Keratinocyte (primary cell): ENCODE results near the gene UCKL1. TPM values are rescaled to one million over a fixed set of nuclear protein-coding genes. Genes with fewer than 3 reads are reported as not detected.

Experiments used
- DNase-seq: peaks from one replicate; pipeline ENCODE4 v3.0.0-alpha.2; 2011; ENCODE audit warnings: low read depth, missing footprints, low spot score
- FAIRE-seq: peaks from 2 replicates; lab custom pipeline; 2011; peaks lifted over from hg19 to GRCh38; lab: Jason Lieb, UNC
- H2AFZ ChIP-seq: 2 replicates; pipeline ENCODE4 v1.6.0; 2012; ENCODE audit warnings: low read length, control low read depth, inconsistent platforms; ENCODE audit not compliant: control insufficient read depth
- H3K27ac ChIP-seq: 2 replicates; pipeline ENCODE4 v1.5.1; 2011; ENCODE audit warnings: low read length; ENCODE audit not compliant: control insufficient read depth, insufficient read depth
- H3K27me3 ChIP-seq: 3 replicates; pipeline ENCODE4 v1.6.0; 2011; ENCODE audit warnings: low read length; ENCODE audit not compliant: control insufficient read depth, insufficient read depth; ENCODE audit errors: extremely low read depth
- H3K36me3 ChIP-seq, 2 experiments: 2 replicates in 1 of 2; 3 replicates in 1 of 2; pipeline ENCODE4 v1.5.1; 2011; ENCODE audit warnings: low read length in 2 of 2, mild to moderate bottlenecking in 1 of 2; ENCODE audit not compliant: control insufficient read depth in 2 of 2, insufficient read depth in 2 of 2; ENCODE audit errors: extremely low read depth in 1 of 2
- H3K4me1 ChIP-seq: 3 replicates; pipeline ENCODE4 v1.5.1; 2011; ENCODE audit warnings: low read length; ENCODE audit not compliant: control insufficient read depth, insufficient read depth; ENCODE audit errors: extremely low read depth
- H3K4me2 ChIP-seq: 3 replicates; pipeline ENCODE4 v1.6.0; 2011; ENCODE audit warnings: low read depth, low read length; ENCODE audit not compliant: control insufficient read depth, insufficient read depth; ENCODE audit errors: extremely low read depth
- H3K4me3 ChIP-seq, 3 experiments: fragments of 200-600 bp in 1 of 3; sonication (generic) in 1 of 3; 2 replicates in 2 of 3; 3 replicates in 1 of 3; pipeline ENCODE4 v1.5.1; 2011 to 2016; ENCODE audit warnings: low read length in 3 of 3, mild to moderate bottlenecking in 3 of 3, control low read depth in 2 of 3, inconsistent platforms in 1 of 3, low read depth in 1 of 3, mixed read lengths in 1 of 3, mixed run types in 1 of 3, moderate library complexity in 1 of 3; ENCODE audit not compliant: control insufficient read depth in 2 of 3, insufficient read depth in 2 of 3; ENCODE audit errors: extremely low read depth in 1 of 3
- H3K79me2 ChIP-seq: 2 replicates; pipeline ENCODE4 v1.6.0; 2012; ENCODE audit warnings: low read length; ENCODE audit not compliant: control insufficient read depth, insufficient read depth
- H3K9ac ChIP-seq: 3 replicates; pipeline ENCODE4 v1.6.0; 2011; ENCODE audit warnings: low read length; ENCODE audit not compliant: control insufficient read depth, insufficient read depth; ENCODE audit errors: extremely low read depth
- H3K9me1 ChIP-seq: 3 replicates; pipeline ENCODE4 v1.6.0; 2011; ENCODE audit warnings: low read length; ENCODE audit not compliant: control insufficient read depth, insufficient read depth; ENCODE audit errors: extremely low read depth
- H3K9me3 ChIP-seq: 2 replicates; pipeline ENCODE4 v1.5.1; 2012; ENCODE audit warnings: low read depth, low read length; ENCODE audit not compliant: control insufficient read depth
- H4K20me1 ChIP-seq: 3 replicates; pipeline ENCODE4 v1.6.0; 2011; ENCODE audit warnings: low read length; ENCODE audit not compliant: control insufficient read depth, insufficient read depth; ENCODE audit errors: extremely low read depth
- EZH2 ChIP-seq: IDR thresholded peaks from one replicate; pipeline ENCODE4 v1.6.1; 2012; ENCODE audit warnings: inconsistent platforms, mild to moderate bottlenecking, low read length, moderate library complexity
- dilution Hi-C: fragments of 300-500 bp; cut with MboI; formaldehyde crosslinking; loops from one replicate; pipeline ENCODE4 v1.7.0; 2020; ENCODE audit warnings: low sequenced_read_pairs; ENCODE audit not compliant: extremely low pct_ligation_motif_present
- polyA plus RNA-seq, 5 experiments: library from polyadenylated mRNA; depleted of rRNA in 3 of 5; stranded (reverse) in 3 of 5; stranded (forward) in 1 of 5; unstranded in 1 of 5; fragments of >200 nt; gene quantifications; 1 replicate in 1 of 5; 2 replicates in 3 of 5; 3 replicates in 1 of 5; pipeline versions ENCODE4 v1.2.1 to v1.2.3, GENCODE V29; 2011 to 2012; ENCODE audit warnings: missing spikeins in 2 of 5, low read depth in 1 of 5, low replicate concordance in 1 of 5
- TF ChIP-seq, protein P1 (sequence below), 3 experiments: IDR thresholded peaks in 1 of 3; conservative IDR thresholded peaks in 1 of 3; optimal IDR thresholded peaks in 1 of 3; 2 replicates in 2 of 3; 3 replicates in 1 of 3; pipeline versions ENCODE3 to v1.5.1; 2011; ENCODE audit warnings: low read length in 3 of 3, mild to moderate bottlenecking in 3 of 3, moderate library complexity in 2 of 3, control low read depth in 1 of 3, inconsistent platforms in 1 of 3; ENCODE audit not compliant: insufficient read depth in 2 of 3; ENCODE audit errors: extremely low read depth in 1 of 3

The UCKL1 gene
- polyA plus RNA-seq, 1 donor (not counting 4 experiments of a cell fraction or from before 2014, with no cell fraction given): 24.1 TPM

GRCh38 chr20:63951398-63952209 is 4.6 kb downstream of the UCKL1 start:
- H3K9ac ChIP-seq: no peak overlapping the region
- dilution Hi-C loops: no loop called here
- no peak overlapping the region for H3K4me3 ChIP-seq
- peaks cover 8% of the 10 kb centered on the region for H3K9me1 ChIP-seq
- peaks cover 55% of the 10 kb centered on the region for H3K4me1 ChIP-seq
- H3K27me3 ChIP-seq: no peaks in the 10 kb centered on the region
- peaks cover 79% of the 10 kb centered on the region for H3K79me2 ChIP-seq
- DNase-seq (no peak), FAIRE-seq (no peak)
- TF ChIP-seq EZH2: no peak
- TF ChIP-seq, protein P1, sequence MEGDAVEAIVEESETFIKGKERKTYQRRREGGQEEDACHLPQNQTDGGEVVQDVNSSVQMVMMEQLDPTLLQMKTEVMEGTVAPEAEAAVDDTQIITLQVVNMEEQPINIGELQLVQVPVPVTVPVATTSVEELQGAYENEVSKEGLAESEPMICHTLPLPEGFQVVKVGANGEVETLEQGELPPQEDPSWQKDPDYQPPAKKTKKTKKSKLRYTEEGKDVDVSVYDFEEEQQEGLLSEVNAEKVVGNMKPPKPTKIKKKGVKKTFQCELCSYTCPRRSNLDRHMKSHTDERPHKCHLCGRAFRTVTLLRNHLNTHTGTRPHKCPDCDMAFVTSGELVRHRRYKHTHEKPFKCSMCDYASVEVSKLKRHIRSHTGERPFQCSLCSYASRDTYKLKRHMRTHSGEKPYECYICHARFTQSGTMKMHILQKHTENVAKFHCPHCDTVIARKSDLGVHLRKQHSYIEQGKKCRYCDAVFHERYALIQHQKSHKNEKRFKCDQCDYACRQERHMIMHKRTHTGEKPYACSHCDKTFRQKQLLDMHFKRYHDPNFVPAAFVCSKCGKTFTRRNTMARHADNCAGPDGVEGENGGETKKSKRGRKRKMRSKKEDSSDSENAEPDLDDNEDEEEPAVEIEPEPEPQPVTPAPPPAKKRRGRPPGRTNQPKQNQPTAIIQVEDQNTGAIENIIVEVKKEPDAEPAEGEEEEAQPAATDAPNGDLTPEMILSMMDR (optimal IDR thresholded peaks at IDR 0.05 in 1 of 3, IDR thresholded peaks at IDR 0.05 in 1 of 3, conservative IDR thresholded peaks at IDR 0.05 in 1 of 3; ENCODE audit: extremely low read depth in 1 of 3, insufficient read depth in 2 of 3, low read length in 3 of 3): no peak
- H3K36me3 ChIP-seq: peaks cover 4 to 7% of the 10 kb centered on the region in 2 experiments
- no peaks in the 10 kb centered on the region for H3K9me3 ChIP-seq
- H2AFZ ChIP-seq: no peak overlapping the region
- no peak overlapping the region for H3K4me2 ChIP-seq
- H4K20me1 ChIP-seq: peaks cover 53% of the 10 kb centered on the region
- H3K27ac ChIP-seq: no peak overlapping the region

DNA sequence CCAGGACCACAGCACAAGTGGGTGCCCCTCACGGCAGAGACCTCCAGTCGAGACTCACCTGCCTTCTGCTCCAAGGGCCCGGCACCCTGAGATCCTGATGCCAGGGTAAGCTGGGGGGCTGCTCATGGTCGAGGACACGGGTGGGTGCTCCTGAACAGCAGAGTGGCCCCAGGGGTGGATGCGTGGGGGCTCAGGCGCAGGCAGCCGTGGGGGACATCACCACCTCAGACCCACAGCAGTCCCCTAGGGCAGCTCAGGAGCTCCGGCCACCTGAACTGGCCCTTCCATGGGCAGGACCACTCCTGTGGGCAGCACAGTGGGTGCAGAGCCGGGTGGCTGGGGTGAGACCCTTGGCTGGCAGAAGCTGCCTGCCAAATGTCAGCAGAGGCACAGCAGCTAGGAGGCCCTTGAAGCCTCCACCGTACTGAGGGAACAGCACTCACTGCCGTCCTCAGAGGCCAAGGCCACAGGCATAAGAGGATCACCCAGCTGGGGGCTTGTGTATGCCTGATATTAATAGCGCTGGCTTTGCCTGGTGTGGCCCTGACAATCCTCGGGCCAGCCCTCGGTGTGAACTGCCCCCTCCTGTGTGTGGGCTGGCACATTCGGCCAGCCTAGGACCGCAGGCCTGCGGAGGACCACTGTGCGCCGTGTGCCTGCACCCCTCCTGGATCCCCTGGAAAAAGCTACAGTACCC is 5.4 kb downstream of the UCKL1 start:
- Histone ChIP-seq H3K9ac (no peak overlapping the region), H3K9me3 (no peaks in the 10 kb centered on the region), H3K4me2 (no peak overlapping the region), H3K27ac (no peak overlapping the region), H3K36me3 (peaks cover 4 to 7% of the 10 kb centered on the region in 2 experiments), H3K79me2 (peaks cover 83% of the 10 kb centered on the region), H4K20me1 (peaks cover 53% of the 10 kb centered on the region), H3K9me1 (peaks cover 8% of the 10 kb centered on the region), H2AFZ (no peak overlapping the region), H3K27me3 (no peaks in the 10 kb centered on the region), H3K4me1 (peaks cover 55% of the 10 kb centered on the region), H3K4me3 (no peak overlapping the region)
- dilution Hi-C loops: no loop called here
- FAIRE-seq (no peak), DNase-seq (no peak)
- TF ChIP-seq, protein P1 (optimal IDR thresholded peaks at IDR 0.05 in 1 of 3, IDR thresholded peaks at IDR 0.05 in 1 of 3, conservative IDR thresholded peaks at IDR 0.05 in 1 of 3; ENCODE audit: extremely low read depth in 1 of 3, insufficient read depth in 2 of 3, low read length in 3 of 3): no peak
- TF ChIP-seq EZH2: no peak
